ENCODE measurements around the gene SETSIP.
A peak's percentile ranks its signal among the peaks of the same experiment; 100 is the strongest.
"Not testable (repeated sequence)": the region's sequence is repeated elsewhere in the genome, so short reads cannot be mapped to it uniquely, and the experiment has no call there.

SETSIP gene

DNA sequence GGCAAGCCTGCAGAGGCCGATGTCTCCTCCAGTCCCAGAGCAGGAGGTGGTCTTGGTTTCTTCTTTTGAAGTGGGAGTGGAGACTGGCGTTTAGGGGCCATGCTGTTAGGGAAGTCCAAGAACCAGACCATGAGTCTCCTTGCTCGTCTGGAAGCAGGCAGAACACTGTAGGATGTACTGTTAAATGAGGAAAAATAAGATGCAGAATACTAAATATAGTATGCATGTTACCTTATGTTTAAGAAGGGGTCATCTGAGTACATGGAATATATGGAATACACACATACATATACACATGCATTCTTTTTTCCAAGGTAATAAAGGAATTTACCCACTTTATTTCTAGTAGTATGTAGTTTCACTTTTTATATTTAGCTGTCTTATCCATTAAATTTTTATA lies at the start of gene SETSIP:
TSS of gene SETSIP (minus strand) at position 101 of the 400 bp plus-strand sequence. CDS start at position 101, 0 bp downstream.
- no peak for DNase-seq (ENCODE audit: low spot score)

- no peak for DNase-seq (ENCODE audit: low spot score)
These were observed 48.7 kb upstream of the SETSIP start for GRCh38 chr1:92123868-92124267.

- peak; percentile 55 for DNase-seq (ENCODE audit: low spot score)
These were observed 43.6 kb upstream of the SETSIP start for GRCh38 chr1:92118826-92119225.

DNA sequence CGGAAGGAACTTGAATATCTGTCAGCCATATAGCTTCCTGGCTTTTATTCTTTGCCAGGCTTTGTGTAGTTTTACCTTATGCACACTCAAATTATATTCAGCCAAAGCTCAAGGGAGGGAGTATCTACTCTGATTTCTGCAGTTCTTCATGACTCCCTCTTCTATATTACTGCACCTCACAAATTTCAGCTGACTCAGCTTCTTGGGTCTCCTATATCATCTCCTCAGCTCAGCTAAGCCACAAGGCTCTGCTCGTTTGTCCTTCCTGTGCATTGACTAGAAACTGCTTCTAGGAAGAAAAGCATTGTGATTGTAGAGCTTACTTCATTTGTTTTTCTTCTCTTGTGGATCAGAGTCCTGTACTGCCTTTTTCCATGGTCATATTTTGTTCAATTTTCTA lies 42.3 kb upstream of the SETSIP start:
- DNase-seq (ENCODE audit: low spot score) = no peak

GRCh38 chr1:92108631-92109030 lies 33.4 kb upstream of the SETSIP start:
- no peak for DNase-seq (ENCODE audit: low spot score)

- DNase-seq (ENCODE audit: low spot score) = no peak
These were observed 30.4 kb upstream of the SETSIP start for GRCh38 chr1:92105546-92106081.

DNA sequence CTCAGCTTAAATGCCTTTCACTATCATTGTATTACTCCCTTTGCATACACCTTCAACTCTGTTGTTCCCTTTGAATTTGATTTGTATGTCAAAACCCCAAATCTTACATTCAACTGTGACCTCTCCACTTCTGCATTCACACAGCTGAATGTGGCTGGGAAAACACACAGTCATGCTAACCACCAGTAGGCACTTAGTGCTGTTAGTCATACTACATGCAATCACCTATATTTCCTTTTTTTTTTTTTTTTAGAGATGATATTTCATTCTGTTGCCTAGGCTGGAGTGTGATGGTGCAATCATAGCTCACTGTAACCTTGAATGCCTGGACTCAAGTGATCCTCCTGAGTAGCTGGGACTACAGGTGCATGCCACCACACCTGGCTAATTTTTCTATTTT lies 21.1 kb upstream of the SETSIP start:
- DNase-seq (ENCODE audit: low spot score) = peak; percentile 15

GRCh38 chr1:92095874-92096273 lies 20.7 kb upstream of the SETSIP start:
- no peak for DNase-seq (ENCODE audit: low spot score)

DNA sequence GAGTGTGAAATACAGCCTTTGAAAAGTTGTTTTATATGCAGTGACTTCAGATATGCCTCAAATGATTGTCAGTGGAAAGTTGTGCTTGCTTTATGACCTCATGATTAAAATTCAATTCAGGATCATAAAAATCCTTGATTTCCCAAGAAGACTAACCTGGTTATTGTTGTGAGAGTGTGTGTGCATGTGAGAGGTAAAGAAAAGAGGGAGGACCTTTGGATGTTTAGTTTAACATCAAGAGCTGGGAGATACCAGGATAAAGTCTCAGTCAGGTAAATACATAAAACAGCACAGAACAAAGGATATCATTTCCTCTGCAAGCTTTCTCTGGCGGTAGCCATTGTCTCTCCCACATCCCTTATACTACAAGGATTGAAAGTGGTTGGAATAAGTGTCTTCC lies 19.4 kb upstream of the SETSIP start:
- DNase-seq (ENCODE audit: low spot score) = no peak

DNA sequence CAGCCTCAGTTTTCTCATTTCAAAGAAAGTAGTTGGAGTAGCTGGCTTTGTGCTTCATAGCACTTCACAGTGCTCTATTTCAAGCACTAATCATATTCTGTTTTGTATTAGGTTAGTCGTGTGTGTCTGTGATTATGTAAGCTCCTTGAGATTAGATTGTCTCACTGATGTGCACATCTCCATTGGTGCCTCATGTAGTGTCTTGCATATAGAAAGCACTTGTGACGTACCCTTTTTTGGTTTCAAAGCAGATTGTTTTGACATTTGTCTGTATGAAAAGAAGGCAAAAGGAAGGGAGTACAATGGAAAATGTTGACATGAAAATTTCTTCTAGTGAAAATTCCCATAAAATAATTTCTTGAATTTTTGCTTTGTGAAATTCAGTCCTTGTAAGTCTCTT lies 18.9 kb upstream of the SETSIP start:
- no peak for DNase-seq (ENCODE audit: low spot score)

GRCh38 chr1:92091625-92092024 lies 16.4 kb upstream of the SETSIP start:
- no peak for DNase-seq (ENCODE audit: low spot score)

GRCh38 chr1:92087542-92087941 lies 12.3 kb upstream of the SETSIP start:
- no peak for DNase-seq (ENCODE audit: low spot score)

DNA sequence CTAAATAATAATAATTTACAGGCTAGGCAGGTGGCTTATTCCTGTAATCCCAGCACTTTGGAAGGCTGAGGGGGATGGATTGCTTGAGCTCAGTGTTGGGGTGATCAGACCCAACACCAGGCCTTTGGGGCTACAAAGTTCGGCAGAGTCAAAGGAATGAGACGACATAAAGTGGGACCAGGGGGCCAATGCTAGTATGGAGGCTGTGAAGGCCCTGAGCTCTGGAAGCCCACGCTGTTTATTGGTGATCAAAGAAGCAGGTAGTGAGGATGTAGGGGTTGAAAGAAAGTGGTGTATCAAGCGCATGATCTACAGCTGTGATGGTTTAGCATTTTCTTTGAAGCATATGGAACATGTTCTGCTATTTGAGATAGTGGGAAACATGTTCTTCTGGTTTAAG lies 10.5 kb upstream of the SETSIP start:
- no peak for DNase-seq (ENCODE audit: low spot score)

DNA sequence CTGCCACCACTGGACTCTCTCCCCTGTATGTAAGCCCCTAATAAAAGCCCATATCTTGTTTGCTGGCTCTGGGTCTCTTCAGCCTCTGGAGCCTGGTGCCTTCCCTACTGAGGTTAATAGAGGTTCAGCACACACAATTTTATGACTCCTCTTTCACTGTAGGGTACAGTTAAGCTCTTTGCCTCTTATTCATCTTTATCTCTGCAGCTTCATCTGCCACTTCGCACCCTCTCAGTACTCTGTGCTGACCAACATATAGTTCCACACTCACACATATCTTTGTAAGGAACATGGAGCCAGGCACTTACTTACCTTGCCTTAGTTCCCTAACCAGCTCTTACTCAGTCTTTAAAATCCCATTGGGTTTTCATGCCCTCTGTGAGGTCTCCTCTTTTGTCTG lies 9.4 kb upstream of the SETSIP start:
- DNase-seq (ENCODE audit: low spot score) = no peak

DNA sequence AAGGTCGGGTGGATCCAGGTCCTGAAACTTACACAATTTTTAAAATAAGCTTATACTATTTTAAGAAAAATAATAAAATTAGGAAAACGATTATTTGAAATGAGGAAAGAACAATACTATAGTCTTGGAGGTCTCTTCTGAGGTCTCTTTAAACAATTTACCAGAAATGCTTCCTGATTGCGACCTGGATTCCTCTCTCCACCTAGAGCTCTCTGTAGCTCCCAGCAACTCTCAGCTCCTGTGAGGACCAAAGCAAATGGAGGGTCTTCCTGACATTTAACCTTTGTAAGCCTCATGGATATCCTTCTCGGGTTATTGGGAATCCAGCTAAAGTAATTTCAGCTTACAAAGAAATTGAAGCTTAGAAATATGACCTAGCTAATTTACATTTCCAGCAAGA lies 5.8 kb upstream of the SETSIP start:
- DNase-seq (ENCODE audit: low spot score) = no peak

- peak; percentile 93 for DNase-seq (ENCODE audit: low spot score)
These were observed 5.1 kb upstream of the SETSIP start, which contains the start of gene BTBD8 for GRCh38 chr1:92080128-92080985. TSS of gene BTBD8 (plus strand) at chr1:92080345. CDS start at chr1:92080572, 227 bp downstream.

DNA sequence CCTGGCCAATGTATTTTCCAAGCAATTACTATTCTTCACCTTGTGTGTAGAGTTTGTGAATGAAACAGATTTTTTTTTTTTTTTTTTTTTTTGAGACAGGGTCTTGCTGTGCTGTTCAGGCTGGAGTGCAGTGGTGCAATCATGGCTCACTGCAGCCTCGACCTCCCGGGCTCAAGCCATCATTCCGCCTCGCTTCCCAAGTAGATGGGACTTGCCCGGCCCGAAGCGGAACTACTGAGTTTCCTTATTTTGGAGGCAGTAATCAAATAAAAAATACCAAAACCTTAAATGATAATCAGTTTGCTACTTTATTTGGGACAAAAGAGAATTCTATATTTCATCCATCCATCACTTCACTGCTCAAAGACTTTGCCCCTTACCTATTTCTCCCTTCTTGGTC lies 4.2 kb upstream of the SETSIP start:
- DNase-seq (ENCODE audit: low spot score) = no peak

GRCh38 chr1:92078077-92078476 lies 2.9 kb upstream of the SETSIP start:
- DNase-seq (ENCODE audit: low spot score) = not testable (repeated sequence)

DNA sequence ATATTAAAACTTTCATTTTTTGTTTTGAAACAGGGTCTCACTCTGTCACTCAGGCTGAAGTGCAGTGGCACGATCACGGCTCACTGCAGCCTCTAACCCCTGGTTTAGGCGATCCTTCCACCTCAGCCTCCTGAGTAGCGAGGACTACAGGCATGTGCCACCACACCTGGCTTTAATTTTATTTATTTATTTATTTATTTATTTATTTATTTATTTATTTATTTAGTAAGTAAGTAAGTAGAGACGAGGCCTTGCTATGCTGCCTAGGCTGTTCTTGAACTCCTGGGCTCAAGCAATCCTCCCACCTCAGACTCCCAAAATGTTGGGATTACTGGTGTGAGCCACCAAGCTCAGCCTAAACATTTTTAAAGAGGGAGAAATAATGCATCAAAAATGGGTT lies 1.2 kb upstream of the SETSIP start:
- DNase-seq (ENCODE audit: low spot score) = no peak

DNA sequence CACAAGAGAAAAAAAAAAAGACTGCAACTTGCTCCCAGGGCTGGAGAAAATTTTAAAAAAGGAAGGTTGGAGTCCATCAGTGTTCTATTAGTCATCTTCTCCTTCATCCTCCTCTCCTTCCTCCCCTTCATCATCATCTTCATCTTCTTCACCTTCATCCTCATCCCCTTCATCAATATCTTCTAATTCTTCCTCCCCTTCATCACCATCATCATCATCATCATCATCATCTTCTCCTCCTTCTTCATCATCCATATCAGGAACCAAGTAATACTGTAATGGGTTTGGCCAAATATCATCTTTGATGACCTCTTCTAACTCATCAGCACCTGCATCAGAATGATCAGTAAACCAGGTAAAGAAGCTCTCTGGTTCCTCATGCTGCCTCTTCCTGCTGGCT lies 765 bp downstream of the SETSIP start:
- DNase-seq (ENCODE audit: low spot score) = not testable (repeated sequence)

DNA sequence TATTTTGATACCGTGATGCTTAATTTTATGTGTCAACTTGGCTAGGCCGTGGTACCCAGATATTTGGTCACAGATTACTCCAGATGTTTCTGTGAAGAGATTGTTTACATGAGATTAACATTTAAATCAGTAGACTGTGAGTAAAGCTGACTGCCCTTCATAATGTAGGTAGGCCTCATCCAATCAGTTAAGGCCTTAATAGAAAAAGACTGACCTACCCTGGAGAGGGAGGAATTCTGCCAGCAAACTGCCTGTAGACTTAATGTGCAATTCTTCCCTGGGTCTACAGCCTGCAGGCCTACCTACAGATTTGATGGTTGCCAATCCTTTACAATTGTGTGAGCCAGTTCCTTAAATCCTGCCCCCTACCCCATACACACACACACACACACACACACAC lies 4.3 kb downstream of the SETSIP start:
- no peak for DNase-seq (ENCODE audit: low spot score)

DNA sequence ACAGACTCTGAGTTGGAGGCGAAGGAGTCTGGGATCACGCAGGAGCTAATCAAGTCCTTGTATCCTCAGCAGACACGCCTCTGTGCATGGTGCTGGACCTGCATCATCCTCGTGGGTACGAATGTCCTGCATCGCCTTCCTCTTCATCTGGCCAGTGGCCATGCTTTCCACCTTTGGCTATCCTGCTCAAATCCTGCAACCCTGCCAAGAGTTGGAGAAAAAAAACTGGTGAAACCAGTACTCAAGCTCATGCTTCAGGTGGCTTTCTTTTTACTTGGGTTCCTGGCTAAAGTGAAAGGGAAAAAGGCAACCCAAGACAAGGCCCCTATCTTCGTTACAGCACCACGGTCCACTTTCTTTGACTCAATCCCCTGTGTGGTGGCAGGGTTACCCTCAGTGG lies 8.9 kb downstream of the SETSIP start:
- DNase-seq (ENCODE audit: low spot score) = no peak

DNA sequence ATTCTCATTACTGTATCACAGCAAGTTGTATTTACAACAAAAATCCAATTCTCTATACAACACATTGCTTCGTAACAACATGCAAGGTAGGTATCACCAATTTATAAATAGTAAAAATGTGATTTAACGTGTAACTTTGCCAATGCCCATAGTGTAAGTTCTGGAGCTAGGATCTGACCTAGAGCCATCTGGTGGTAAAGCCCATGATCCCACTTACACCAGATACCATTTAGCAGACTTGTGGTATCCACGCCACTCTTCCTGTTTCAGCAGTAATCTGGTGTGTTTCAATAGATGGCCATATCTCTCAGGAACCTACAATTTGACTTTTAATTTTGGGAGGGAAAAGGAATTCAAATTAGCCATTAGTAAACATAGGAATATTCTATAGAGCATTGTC lies 10.2 kb downstream of the SETSIP start:
- peak; percentile 40 for DNase-seq (ENCODE audit: low spot score)

- DNase-seq (ENCODE audit: low spot score) = no peak
These were observed 23.3 kb downstream of the SETSIP start for GRCh38 chr1:92051948-92052347.
